Glomerular visceral epithelial cell (primary cell): Measurements from ENCODE around the gene ECPAS.
"Not testable (repeated sequence)": the region's sequence is repeated elsewhere in the genome, so short reads cannot be mapped to it uniquely, and the experiment has no call there.

Experiments
- DNase-seq: peaks from one replicate; pipeline ENCODE4 v3.0.0-alpha.2; 2016; ENCODE audit errors: extremely low spot score

ECPAS gene

DNA sequence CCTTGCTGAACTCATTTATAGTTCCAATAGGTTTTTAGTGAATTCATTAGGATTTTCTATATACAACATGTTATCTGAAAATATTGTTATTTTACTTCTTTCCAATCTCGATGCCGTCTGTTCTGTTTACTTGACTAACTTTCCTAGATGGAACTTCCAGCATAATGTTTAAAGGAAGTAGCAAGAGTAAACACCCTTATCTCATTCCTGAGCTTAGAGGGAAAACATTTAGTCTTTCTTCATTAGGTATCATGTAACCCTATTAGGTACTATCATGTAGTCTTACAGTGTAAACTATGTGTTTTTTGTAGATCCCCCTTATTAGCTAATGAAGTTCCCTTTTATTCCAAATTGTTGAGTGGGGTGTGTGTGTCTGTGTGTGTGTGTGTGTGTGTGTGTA is 131.6 kb downstream of the ECPAS start:
- DNase-seq, result no peak

GRCh38 chr9:111350556-111350955 is 133.6 kb downstream of the ECPAS start:
- DNase-seq, result no peak

GRCh38 chr9:111349766-111350165 is 134.4 kb downstream of the ECPAS start:
- no peak for DNase-seq

DNA sequence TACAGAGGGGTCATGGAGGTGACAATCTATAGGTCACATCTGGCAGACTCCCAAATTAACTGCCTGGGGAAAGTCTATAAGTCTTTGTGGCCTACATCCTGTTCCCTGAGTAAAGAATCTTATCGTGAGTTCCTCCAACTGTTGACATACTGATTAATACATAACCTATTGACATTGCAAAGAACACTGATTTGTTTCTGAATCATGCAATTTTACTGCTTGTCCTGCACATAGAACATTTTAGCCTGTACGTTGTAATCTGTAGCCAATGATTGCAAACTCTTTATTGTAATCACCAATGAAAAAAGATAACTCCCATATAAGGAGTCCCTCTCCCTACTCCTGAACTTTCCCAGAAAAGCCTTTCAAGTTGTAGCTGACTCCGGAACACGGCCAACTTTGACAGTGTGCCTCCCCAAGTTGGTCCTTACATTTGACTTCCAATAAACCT is 135.3 kb downstream of the ECPAS start:
- DNase-seq, result peak; percentile 42

GRCh38 chr9:111334318-111334863 is 149.8 kb downstream of the ECPAS start:
- DNase-seq, result not testable (repeated sequence)

DNA sequence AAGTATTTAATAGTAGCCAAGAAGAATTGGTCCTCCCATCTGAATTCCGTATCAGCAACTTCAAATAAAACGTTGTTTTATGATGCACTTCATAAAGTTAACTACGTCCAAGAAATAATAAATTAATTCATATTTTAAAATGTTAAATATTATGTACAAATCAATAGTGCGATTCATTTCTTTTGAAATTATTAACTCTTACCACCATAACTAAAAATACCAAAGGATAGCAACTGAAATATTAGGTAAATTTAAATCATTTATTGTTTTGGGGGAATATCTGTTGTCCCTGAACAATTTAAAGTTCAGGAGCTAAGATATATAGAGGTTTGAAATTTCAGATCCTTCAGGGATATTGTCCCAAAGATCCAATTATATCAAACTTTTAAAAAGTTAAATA is 154.1 kb downstream of the ECPAS start, which contains the start of gene OR2K2:
Gene OR2K2 (minus strand): TSS at position 101 of the 400 bp plus-strand sequence. CDS start 1,791 bp downstream, outside the sequence.
- DNase-seq, result no peak

DNA sequence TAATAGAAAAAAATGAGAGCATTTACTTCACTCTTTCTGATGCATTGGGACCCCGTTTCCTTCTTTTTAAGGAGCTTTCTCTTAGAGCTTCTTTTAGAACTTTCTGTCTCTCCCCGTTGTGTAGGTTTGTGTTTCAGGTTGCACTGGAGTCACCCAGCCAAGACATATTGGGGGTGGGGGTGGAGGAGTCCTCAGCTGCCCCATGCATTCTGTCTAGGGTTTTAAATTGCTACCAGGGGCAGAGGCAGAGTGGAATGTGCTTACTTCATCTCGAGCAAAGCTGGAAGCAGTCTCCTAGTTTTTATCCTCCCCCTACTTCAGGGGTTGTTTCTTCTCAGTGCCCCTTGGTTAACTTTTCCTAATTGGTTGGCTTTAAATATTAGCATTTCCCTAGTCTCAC is 163.6 kb downstream of the ECPAS start:
- DNase-seq, result no peak

GRCh38 chr9:111316796-111317195 is 167.4 kb downstream of the ECPAS start:
- DNase-seq, result no peak
